IPS DF 19.7 (cell line): ENCODE data around the gene IRGC.

ENCODE experiments used
- DNase-seq: peaks from one replicate; pipeline ENCODE4 v3.0.0-alpha.2; 2013; ENCODE audit warnings: low read depth, low spot score

IRGC gene

GRCh38 chr19:43691755-43692154, 24.1 kb upstream of the IRGC start:
- no peak for DNase-seq

- no peak for DNase-seq
Measured at GRCh38 chr19:43692385-43692784, 23.5 kb upstream of the IRGC start.

- DNase-seq, result no peak
Measured at GRCh38 chr19:43692877-43693276, 23.0 kb upstream of the IRGC start.

GRCh38 chr19:43694553-43694952, 21.3 kb upstream of the IRGC start:
- no peak for DNase-seq

GRCh38 chr19:43695985-43696704, 19.7 kb upstream of the IRGC start:
- DNase-seq, result no peak

GRCh38 chr19:43697295-43697694, 18.6 kb upstream of the IRGC start:
- no peak for DNase-seq

- peak; percentile 38 for DNase-seq
Measured at GRCh38 chr19:43699506-43700394, 16.1 kb upstream of the IRGC start.

GRCh38 chr19:43700395-43701000, 15.4 kb upstream of the IRGC start:
- DNase-seq, result no peak

GRCh38 chr19:43704002-43704705, 11.7 kb upstream of the IRGC start:
- DNase-seq, result no peak

GRCh38 chr19:43705729-43706128, 10.1 kb upstream of the IRGC start:
- no peak for DNase-seq

- no peak for DNase-seq
Measured at GRCh38 chr19:43707158-43707712, 8.6 kb upstream of the IRGC start.

GRCh38 chr19:43708716-43709115, 7.2 kb upstream of the IRGC start:
- no peak for DNase-seq

GRCh38 chr19:43711751-43712355, 4.0 kb upstream of the IRGC start:
- no peak for DNase-seq

GRCh38 chr19:43713208-43713607, 2.7 kb upstream of the IRGC start:
- no peak for DNase-seq

- DNase-seq, result no peak
Measured at GRCh38 chr19:43718627-43719377, 2.9 kb downstream of the IRGC start.

- no peak for DNase-seq
Measured at GRCh38 chr19:43719378-43719868, 3.5 kb downstream of the IRGC start.

- no peak for DNase-seq
Measured at GRCh38 chr19:43719918-43720317, 4.0 kb downstream of the IRGC start.

GRCh38 chr19:43720936-43721335, 5.1 kb downstream of the IRGC start:
- DNase-seq, result no peak

- no peak for DNase-seq
Measured at GRCh38 chr19:43721469-43722048, 5.7 kb downstream of the IRGC start.

GRCh38 chr19:43723588-43723987, 7.7 kb downstream of the IRGC start:
- DNase-seq, result no peak
